ENCODE measurements around the gene MRFAP1L1. TPM values are rescaled to one million over a fixed set of nuclear protein-coding genes. Genes with fewer than 3 reads are reported as not detected.

MRFAP1L1 gene
- total and polyA plus RNA-seq, 2 experiments from 2014 or later = 61.6 to 73.8 TPM

- TF ChIP-seq ZNF462 (CRISPR knock-in tag; IDR thresholded peaks at IDR 0.05) = no peak
These were observed 21.5 kb downstream of the MRFAP1L1 start (continued) for GRCh38 chr4:6687947-6688878.

GRCh38 chr4:6686104-6686787 lies 23.4 kb downstream of the MRFAP1L1 start:
- Histone ChIP-seq H3K4me2 (no peak overlapping the region), H3K4me3 (no peak overlapping the region), H3K4me1 (ENCODE audit: insufficient read depth) (peaks cover 3% of the 10 kb centered on the region; the same call in 1 of the 2 replicates), H3K27me3 (ENCODE audit: insufficient read depth) (no peaks in the 10 kb centered on the region), H3K9me2 (ENCODE audit: insufficient read depth) (no peaks in the 10 kb centered on the region), H3F3A (replicated peaks; ENCODE audit: low read depth) (no peaks in the 10 kb centered on the region), H3K36me3 (ENCODE audit: insufficient read depth) (no peaks in the 10 kb centered on the region), H4K20me1 (replicated peaks; ENCODE audit: insufficient read depth) (no peaks in the 10 kb centered on the region), H3K27ac (ENCODE audit: low read depth) (no peak overlapping the region), H2AFZ (no peak overlapping the region), H3K79me2 (replicated peaks; ENCODE audit: insufficient read depth) (no peaks in the 10 kb centered on the region)
- DNase-seq (ENCODE audit: low spot score) = no peak
- TF ChIP-seq ZNF462 (CRISPR knock-in tag; IDR thresholded peaks at IDR 0.05) = no peak
- TF ChIP-seq CTCF (conservative IDR thresholded peaks at IDR 0.05; ENCODE audit: low read depth in 2 of 2) = 0 out of 4 replicates have a peak, but pooled peaks have one; percentile 6 to 14
- peaks cover 15% of the 10 kb centered on the region for H3K36me3 Mint-ChIP-seq (ENCODE audit: low read depth)
- peaks cover 20% of the 10 kb centered on the region for H3K9me3 Mint-ChIP-seq
- H3K4me1 Mint-ChIP-seq = peaks cover 19% of the 10 kb centered on the region
- peaks cover 21% of the 10 kb centered on the region for H3K27me3 Mint-ChIP-seq (ENCODE audit: insufficient read depth, low read depth, poor library complexity)
- no peak overlapping the region for H3K27ac Mint-ChIP-seq
- H3K4me3 Mint-ChIP-seq = no peak overlapping the region
- no peak for ATAC-seq
